Measurements from ENCODE around the gene ALMS1. TPM values are rescaled to one million over a fixed set of nuclear protein-coding genes. Genes with fewer than 3 reads are reported as not detected.

ALMS1 gene
- total RNA-seq, 6 donors from 2014 or later: 15.2 to 56.6 (median 25.7) TPM

DNA sequence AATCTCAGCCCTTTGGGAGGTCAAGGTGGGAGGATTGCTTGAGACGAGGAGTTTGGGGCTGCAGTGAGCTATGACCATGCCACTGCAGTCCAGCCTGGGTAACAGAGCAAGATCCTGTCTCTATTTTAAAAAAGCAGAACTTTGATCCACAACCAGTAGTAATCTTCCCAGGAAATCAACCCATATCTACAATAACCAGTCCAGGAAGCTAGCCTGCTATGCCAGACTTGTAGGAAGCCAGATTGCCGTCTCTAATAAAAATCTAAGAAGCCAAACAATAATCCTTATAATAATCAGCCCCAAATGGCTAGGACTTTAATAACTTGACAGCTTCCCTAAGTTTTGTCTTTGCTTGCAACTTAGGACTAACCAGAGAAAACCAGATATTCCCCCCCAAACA, 9.0 kb upstream of the ALMS1 start:
- TF ChIP-seq EP300 (IDR thresholded peaks at IDR 0.05): no peak
- WGBS, 2 donors: 81 to 92% methylated on average over 2 of the region's 2 CpGs
- Histone ChIP-seq H3K36me3 (no peaks in the 10 kb centered on the region), H3K27me3 (no peaks in the 10 kb centered on the region), H3K9me3 (peaks cover 0 to 6% (median 0%) of the 10 kb centered on the region in 4 donors), H3K4me1 (no peaks in the 10 kb centered on the region), H3K4me3 (no peak overlapping the region), H3K27ac (no peak overlapping the region)
- no peak for DNase-seq
- no peak for ATAC-seq (ENCODE audit: low FRiP score in 2 of 2)

DNA sequence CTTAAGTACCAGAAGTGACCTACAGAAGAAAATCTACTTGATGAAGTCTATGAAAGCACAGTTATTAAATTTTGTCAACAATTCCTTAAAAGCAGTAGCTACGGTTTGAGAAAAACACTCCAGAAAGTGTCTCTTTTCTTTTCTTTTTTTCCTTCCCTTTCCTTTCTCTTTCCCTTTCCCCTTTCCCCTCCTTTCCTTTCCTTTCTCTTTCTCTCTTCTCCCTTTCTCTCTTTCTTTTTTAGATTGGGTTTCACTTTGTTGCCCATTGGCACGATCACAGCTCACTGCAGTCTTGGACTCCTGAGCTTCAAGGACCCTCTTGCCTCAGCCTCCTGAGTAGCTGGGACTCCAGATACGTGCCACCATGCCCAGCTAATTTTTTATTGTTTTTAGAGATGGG, 2.6 kb upstream of the ALMS1 start:
- Histone ChIP-seq H3K4me1 (peaks cover 7 to 20% (median 13%) of the 10 kb centered on the region in 4 donors), H3K9me3 (no peaks in the 10 kb centered on the region), H3K27ac (no peak overlapping the region), H3K36me3 (no peaks in the 10 kb centered on the region), H3K4me3 (no peak overlapping the region), H3K27me3 (no peaks in the 10 kb centered on the region)
- TF ChIP-seq EP300 (IDR thresholded peaks at IDR 0.05): no peak
- TF ChIP-seq, protein P1, sequence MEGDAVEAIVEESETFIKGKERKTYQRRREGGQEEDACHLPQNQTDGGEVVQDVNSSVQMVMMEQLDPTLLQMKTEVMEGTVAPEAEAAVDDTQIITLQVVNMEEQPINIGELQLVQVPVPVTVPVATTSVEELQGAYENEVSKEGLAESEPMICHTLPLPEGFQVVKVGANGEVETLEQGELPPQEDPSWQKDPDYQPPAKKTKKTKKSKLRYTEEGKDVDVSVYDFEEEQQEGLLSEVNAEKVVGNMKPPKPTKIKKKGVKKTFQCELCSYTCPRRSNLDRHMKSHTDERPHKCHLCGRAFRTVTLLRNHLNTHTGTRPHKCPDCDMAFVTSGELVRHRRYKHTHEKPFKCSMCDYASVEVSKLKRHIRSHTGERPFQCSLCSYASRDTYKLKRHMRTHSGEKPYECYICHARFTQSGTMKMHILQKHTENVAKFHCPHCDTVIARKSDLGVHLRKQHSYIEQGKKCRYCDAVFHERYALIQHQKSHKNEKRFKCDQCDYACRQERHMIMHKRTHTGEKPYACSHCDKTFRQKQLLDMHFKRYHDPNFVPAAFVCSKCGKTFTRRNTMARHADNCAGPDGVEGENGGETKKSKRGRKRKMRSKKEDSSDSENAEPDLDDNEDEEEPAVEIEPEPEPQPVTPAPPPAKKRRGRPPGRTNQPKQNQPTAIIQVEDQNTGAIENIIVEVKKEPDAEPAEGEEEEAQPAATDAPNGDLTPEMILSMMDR (IDR thresholded peaks at IDR 0.05): no peak
- no peak for TF ChIP-seq POLR2A (IDR thresholded peaks at IDR 0.05)
- TF ChIP-seq POLR2AphosphoS5 (IDR thresholded peaks at IDR 0.05): no peak
- no peak for ATAC-seq (ENCODE audit: low FRiP score in 2 of 2)
- DNase-seq: no peak
- 75 to 80% methylated on average over 3 of the region's 3 CpGs for WGBS, 2 donors

DNA sequence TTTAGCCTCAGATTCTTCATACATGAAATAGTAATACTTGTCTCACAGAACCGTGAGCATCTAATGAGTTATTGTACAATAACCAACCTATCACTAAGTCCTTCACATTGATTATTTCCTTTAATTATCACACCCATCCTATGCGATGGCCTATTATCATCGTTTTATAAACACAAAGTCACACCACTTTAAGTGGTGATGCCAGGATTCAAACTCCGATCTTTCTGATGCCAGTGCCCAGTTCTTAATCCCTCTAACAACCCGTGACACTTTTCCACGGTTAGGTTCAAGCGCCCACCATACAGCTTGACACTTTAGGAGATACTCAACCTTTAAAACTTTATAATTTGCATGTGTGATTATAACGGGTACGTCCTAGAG, 523 bp upstream of the ALMS1 start:
- Histone ChIP-seq H3K27ac (peak overlapping the region; percentile 76 to 93 (median 88)), H3K4me3 (peak overlapping the region; percentile 44 to 87 (median 76)), H3K9me3 (no peaks in the 10 kb centered on the region), H3K27me3 (no peaks in the 10 kb centered on the region), H3K36me3 (no peaks in the 10 kb centered on the region), H3K4me1 (peaks cover 7 to 20% (median 13%) of the 10 kb centered on the region in 4 donors)
- no peak for DNase-seq
- no peak for ATAC-seq (ENCODE audit: low FRiP score in 2 of 2)
- TF ChIP-seq POLR2A (IDR thresholded peaks at IDR 0.05) (peak in 1 of 4 donors; percentile 37), EP300 (IDR thresholded peaks at IDR 0.05) (no peak)
- 3 to 7% methylated on average over 9 of the region's 9 CpGs for WGBS, 2 donors

DNA sequence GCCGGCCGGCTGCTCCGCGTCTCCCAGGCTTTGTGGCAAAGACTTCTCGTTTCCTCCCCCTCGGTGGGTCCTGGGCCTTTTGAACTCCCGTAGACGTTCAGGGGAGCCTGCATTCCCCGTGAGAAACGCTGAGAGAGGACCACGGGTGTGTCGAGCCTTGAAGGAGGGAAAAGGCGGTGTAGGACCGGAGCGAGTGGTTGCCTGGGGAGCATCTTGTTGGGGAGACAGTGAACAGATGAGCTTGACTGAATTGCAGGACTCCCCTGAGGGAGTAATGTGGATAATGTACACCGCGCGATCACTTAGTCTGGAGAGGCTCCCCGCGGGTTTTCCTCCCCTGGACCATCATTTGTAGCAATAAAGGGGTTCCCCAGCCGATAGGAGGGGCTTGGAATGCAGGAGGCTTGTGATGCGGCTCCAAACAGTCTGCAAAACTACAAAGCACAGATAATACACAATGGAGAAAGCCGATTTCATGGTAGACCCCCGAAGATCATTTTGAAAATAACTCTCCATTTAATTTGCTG, 769 bp downstream of the ALMS1 start:
- Histone ChIP-seq H3K4me3 (peak overlapping the region; percentile 44 to 87 (median 76)), H3K36me3 (no peaks in the 10 kb centered on the region), H3K9me3 (no peaks in the 10 kb centered on the region), H3K27me3 (no peaks in the 10 kb centered on the region), H3K4me1 (peaks cover 7 to 20% (median 13%) of the 10 kb centered on the region in 4 donors), H3K27ac (peak overlapping the region; percentile 76 to 93 (median 88))
- 1% methylated on average over 10 to 18 of the region's 24 CpGs for WGBS, 2 donors
- ATAC-seq (ENCODE audit: low FRiP score in 2 of 2) (no peak), DNase-seq (peak in 1 of 2 donors; percentile 22)
- TF ChIP-seq POLR2A (IDR thresholded peaks at IDR 0.05): peak in 1 of 4 donors; percentile 38
- no peak for TF ChIP-seq EP300 (IDR thresholded peaks at IDR 0.05)

DNA sequence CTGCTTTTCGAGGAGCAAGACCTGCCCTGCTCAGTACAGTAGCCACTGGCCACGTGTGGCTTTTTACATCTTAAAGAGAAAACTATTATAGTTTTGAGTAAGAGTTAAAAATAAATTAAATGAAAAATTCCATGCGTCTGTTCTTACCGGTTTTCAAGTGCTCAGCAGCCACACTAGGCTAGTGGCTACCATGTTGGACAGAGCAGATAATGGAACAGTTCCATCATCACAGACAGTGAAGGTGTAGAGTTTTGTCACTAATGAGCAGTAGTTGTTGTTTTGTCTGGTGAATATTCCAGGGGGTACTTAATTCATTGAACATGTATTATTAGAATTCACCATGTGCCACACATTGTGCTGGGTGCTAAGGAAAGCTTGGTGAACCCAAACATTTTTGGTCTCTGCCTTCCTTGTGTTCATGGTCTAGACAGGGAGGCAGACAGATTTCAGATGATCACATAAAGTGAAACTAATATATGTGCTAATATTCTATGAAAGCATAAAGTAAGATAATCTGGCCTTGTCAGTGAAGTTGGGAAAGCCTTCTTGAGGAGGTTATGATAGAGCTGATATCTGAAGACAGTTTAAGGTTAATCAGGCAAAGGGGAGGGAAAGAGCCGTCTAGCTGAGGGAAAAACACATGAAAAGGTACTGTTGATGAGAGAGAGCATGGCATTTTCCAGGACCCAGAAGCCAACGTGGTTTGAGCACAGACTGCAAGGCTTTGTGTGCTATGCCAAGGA, 1.4 kb downstream of the ALMS1 start:
- Histone ChIP-seq H3K4me1 (peaks cover 7 to 20% (median 13%) of the 10 kb centered on the region in 4 donors), H3K27me3 (no peaks in the 10 kb centered on the region), H3K4me3 (peak overlapping the region; percentile 44 to 87 (median 76)), H3K27ac (peak overlapping the region in 3 of 4 donors; percentile 76 to 89 (median 86)), H3K36me3 (no peaks in the 10 kb centered on the region), H3K9me3 (no peaks in the 10 kb centered on the region)
- ATAC-seq (ENCODE audit: low FRiP score in 2 of 2): no peak
- no peak for DNase-seq
- 21 to 29% methylated on average over 6 of the region's 6 CpGs for WGBS, 2 donors
- TF ChIP-seq EP300 (IDR thresholded peaks at IDR 0.05): no peak
- no peak for TF ChIP-seq POLR2A (IDR thresholded peaks at IDR 0.05)
- TF ChIP-seq, protein P1 (IDR thresholded peaks at IDR 0.05): no peak
- TF ChIP-seq POLR2AphosphoS5 (IDR thresholded peaks at IDR 0.05): no peak

DNA sequence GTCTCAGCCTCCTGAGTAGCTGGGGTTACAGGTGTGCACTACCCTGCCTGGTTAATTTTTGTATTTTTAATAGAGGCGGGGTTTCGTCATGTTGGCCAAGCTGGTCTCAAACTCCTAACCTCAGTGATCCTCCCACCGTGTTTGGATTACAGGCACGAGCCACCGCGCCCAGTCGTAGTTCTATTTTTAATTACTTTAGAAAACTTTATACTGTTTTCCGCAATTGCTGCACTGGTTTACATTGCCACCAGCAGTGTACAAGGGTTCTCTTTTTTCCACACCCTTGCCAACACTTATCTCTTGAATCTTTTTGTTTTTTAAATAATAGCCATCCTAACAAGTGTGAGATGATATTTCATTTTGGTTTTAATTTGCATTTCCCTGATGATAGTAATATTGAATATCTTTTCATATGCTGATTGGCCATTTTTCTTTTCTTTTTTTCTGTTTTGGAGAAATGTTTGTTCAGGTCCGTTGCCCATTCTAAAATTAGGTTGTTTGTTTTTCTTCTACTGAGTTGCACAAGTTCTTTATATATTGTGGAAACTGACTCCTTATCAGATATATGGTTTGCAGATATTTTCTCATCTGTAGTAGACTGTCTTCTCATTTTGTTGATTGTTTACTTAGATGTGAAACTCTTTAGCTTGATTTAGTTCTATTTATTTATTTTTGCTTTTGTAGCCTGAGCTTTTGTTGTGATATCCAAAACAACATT, 16.9 kb downstream of the ALMS1 start:
- no peak for ATAC-seq (ENCODE audit: low FRiP score in 2 of 2)
- no peak for DNase-seq
- Histone ChIP-seq H3K4me3 (no peak overlapping the region), H3K27me3 (no peaks in the 10 kb centered on the region), H3K9me3 (peaks cover 3 to 18% (median 7%) of the 10 kb centered on the region in 4 donors), H3K4me1 (no peaks in the 10 kb centered on the region), H3K36me3 (peaks cover 0 to 6% (median 0%) of the 10 kb centered on the region in 4 donors), H3K27ac (no peak overlapping the region)
- TF ChIP-seq EP300 (IDR thresholded peaks at IDR 0.05): no peak
- TF ChIP-seq, protein P1 (IDR thresholded peaks at IDR 0.05): no peak
- TF ChIP-seq POLR2AphosphoS5 (IDR thresholded peaks at IDR 0.05): no peak
- WGBS, 2 donors: 93 to 94% methylated on average over 9 of the region's 9 CpGs
